GM12878 (cell line): ENCODE results near the gene GLRA1.

Source experiments
- CBX5 ChIP-seq: sonication (generic); IDR thresholded peaks from 2 replicates; pipeline ENCODE4 v1.6.1; 2016; ENCODE audit warnings: low read depth, moderate library complexity, mild to moderate bottlenecking, inconsistent platforms
- CHD2 ChIP-seq: IDR thresholded peaks from 2 replicates; pipeline ENCODE4 v1.6.1; 2011; ENCODE audit warnings: low read depth, low read length, improper control_type of control experiment, borderline replicate concordance
- POLR2A ChIP-seq: IDR thresholded peaks from 2 replicates; pipeline ENCODE4 v1.6.1; 2011; ENCODE audit warnings: low read depth, mild to moderate bottlenecking, low read length
- SMC3 ChIP-seq: IDR thresholded peaks from 2 replicates; pipeline ENCODE4 v1.6.1; 2011; ENCODE audit warnings: low read length, improper control_type of control experiment, borderline replicate concordance
- YY1 ChIP-seq: IDR thresholded peaks from 2 replicates; pipeline ENCODE4 v1.6.1; 2011; ENCODE audit warnings: low read depth, mild to moderate bottlenecking, low read length
- TF ChIP-seq, protein P1 (sequence below), 3 experiments: IDR thresholded peaks in 2 of 3; conservative IDR thresholded peaks in 1 of 3; 2 replicates each; pipeline ENCODE4 v1.5.1; 2011; ENCODE audit warnings: low read depth in 3 of 3, low read length in 3 of 3, mild to moderate bottlenecking in 3 of 3, control low read depth in 2 of 3, moderate library complexity in 2 of 3, inconsistent platforms in 1 of 3, mixed read lengths in 1 of 3; ENCODE audit not compliant: control insufficient read depth in 2 of 3, insufficient read depth in 1 of 3; ENCODE audit errors: extremely low read depth in 1 of 3

DNA sequence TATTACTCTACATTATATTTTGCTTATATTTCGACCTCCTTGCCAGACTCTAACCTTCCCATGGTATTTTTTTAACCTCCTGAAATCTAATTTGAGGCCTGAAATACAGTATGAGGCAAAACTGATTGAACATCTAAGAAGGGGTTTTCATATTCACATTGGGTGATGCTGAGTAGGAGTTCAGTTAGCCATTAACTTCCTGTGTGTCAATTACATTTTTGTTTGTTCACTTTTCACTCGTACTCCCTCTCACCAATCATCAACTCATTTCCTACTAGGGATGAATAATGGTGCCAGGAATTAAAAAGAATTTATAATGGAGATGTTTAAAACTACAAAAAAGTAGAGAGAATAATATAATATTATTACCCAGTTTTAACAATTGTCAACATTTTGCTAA lies 27.6 kb upstream of the GLRA1 start:
- TF ChIP-seq SMC3 (no peak), POLR2A (no peak), CHD2 (no peak), YY1 (no peak), CBX5 (no peak)
- TF ChIP-seq, protein P1, sequence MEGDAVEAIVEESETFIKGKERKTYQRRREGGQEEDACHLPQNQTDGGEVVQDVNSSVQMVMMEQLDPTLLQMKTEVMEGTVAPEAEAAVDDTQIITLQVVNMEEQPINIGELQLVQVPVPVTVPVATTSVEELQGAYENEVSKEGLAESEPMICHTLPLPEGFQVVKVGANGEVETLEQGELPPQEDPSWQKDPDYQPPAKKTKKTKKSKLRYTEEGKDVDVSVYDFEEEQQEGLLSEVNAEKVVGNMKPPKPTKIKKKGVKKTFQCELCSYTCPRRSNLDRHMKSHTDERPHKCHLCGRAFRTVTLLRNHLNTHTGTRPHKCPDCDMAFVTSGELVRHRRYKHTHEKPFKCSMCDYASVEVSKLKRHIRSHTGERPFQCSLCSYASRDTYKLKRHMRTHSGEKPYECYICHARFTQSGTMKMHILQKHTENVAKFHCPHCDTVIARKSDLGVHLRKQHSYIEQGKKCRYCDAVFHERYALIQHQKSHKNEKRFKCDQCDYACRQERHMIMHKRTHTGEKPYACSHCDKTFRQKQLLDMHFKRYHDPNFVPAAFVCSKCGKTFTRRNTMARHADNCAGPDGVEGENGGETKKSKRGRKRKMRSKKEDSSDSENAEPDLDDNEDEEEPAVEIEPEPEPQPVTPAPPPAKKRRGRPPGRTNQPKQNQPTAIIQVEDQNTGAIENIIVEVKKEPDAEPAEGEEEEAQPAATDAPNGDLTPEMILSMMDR (IDR thresholded peaks at IDR 0.05 in 2 of 3, conservative IDR thresholded peaks at IDR 0.05 in 1 of 3; ENCODE audit: control insufficient read depth in 2 of 3, extremely low read depth in 1 of 3, insufficient read depth in 1 of 3, low read depth in 3 of 3, low read length in 3 of 3) = no peak
